ENCODE measurements around the gene PRODH2. TPM values are rescaled to one million over a fixed set of nuclear protein-coding genes. Genes with fewer than 3 reads are reported as not detected.

The PRODH2 gene
- total RNA-seq, 1 donor: not detected

DNA sequence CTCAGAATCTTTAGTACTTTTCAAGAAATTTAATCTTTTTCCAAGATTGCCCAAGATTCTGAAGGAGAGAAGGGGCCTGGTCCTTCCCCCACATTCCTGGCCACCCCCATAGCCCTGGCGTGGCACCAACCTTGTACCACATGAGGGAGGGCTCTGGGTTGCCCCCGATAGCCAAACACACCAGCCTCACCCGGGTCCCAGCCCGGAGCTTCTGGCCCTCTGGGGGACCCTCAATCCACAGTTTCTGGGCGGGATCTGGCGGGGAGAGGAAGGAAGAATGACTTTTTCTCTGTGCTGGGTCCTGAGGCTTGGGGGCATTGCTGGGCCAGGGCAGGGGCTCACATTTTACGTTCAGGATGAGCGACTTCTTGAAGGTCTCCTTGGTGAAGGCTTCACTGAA is 35.3 kb upstream of the PRODH2 start:
- H3K4me3 ChIP-seq (ENCODE audit: low read depth, low read length): no peak overlapping the region
- TF ChIP-seq, protein P1, sequence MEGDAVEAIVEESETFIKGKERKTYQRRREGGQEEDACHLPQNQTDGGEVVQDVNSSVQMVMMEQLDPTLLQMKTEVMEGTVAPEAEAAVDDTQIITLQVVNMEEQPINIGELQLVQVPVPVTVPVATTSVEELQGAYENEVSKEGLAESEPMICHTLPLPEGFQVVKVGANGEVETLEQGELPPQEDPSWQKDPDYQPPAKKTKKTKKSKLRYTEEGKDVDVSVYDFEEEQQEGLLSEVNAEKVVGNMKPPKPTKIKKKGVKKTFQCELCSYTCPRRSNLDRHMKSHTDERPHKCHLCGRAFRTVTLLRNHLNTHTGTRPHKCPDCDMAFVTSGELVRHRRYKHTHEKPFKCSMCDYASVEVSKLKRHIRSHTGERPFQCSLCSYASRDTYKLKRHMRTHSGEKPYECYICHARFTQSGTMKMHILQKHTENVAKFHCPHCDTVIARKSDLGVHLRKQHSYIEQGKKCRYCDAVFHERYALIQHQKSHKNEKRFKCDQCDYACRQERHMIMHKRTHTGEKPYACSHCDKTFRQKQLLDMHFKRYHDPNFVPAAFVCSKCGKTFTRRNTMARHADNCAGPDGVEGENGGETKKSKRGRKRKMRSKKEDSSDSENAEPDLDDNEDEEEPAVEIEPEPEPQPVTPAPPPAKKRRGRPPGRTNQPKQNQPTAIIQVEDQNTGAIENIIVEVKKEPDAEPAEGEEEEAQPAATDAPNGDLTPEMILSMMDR (IDR thresholded peaks at IDR 0.05; ENCODE audit: insufficient read depth, low read depth, low read length): no peak
- DNase-seq (ENCODE audit: low read depth): no peak

DNA sequence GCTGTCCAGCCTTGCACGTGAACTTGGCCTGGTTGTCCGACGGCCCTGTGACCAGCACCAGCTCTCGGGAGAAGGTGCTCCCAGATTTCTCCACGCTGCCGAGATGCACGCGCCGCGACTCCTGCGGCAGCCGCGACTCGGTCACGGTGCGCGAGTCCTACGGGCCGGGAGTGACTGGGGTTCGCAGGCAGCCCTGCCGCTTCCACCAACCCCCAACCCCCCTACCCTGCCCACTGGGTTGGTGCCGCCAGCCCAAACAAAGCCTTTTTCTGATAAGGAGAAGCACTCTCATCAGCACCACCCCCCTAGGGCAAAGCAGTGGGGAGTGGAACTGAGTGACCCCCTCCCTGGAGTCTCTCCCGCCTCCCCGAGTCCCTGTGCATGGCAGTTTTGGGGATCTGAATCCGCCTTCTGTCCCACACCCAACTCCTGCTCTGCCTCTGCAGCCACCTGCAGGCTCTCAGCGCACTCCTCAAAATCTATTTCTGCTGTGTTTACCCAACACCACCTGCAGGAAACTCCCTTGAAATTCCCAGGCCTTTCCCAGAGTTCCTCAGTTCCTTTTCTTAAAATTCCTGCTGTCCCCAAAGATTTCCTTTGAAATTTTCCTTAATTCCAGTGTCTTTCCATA is 33.5 kb upstream of the PRODH2 start:
- DNase-seq (ENCODE audit: low read depth): no peak
- TF ChIP-seq, protein P1 (IDR thresholded peaks at IDR 0.05; ENCODE audit: insufficient read depth, low read depth, low read length): no peak
- H3K4me3 ChIP-seq (ENCODE audit: low read depth, low read length): no peak overlapping the region

DNA sequence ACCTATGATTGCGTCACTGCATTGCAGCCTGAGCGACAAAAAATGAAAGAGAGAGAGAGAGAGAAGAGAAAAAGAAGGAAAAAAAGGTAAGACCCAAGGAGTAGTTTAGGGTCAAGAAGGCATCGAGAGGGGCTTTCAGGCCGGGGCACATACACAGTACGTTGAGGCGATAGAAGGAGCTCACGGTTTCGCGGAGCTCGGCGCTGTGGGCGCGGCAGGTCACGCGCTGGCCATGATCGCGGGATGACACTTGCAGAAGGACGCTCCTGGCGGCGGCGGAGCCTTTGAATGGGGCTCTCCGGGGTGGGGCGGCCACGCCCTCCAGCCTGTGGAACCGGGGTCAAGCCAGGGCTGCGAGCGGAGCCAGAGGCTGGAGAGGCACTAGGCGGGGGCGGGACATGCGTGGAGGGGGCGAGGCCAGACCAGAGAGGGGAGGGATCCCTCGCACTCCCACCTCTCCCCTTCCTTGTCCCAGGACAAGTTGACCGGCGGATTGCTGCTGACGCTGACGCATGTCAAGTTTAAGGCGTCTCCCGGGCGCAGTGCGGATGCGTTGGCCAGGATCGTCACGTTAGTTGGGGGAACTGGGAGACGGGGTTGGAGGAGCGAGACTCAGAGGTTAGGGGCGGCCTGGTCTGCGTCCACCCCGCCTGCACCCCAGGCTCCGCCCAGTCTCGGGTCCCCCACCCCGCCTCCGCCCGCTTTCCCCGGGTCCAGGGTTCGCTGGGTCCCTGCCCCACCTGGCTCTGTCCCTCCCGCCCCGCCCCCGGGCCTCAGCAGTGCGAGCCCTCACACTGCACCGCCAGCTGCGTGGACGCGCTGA is 32.8 kb upstream of the PRODH2 start:
- DNase-seq (ENCODE audit: low read depth): no peak

DNA sequence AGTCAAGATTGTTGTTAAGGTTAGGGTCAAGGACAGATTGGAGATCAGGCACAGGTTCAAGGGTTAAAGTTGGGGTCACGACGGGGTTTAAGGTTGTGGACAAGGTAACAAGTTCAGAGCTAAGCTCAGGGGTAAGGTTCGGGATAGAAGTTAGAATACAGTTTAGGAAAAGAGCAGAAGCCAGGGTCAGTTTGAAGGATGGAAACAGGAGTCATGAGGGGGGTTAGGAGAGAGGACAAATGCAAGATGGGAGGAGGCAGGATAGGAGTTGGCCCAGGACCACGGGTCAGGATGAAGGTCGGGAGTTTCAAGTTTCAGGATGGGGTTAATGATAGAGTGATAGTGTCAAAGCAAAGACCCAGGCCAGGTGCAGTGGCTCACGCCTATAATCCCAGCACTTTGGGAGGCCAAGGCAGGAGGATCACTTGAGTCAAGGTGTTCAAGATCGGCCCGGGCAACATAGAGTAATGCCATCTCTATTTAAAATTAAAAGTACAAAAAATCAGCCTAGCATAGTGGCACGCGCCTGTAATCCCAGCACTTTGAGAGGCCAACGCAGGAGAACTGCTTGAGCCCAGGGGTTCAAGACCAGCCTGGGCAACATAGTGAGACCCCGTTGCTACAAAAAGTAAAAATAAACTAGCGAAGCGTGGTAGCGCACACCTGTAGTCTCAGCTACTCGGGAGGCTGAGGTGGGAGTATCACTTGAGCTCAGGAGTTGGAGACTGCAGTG is 32.0 kb upstream of the PRODH2 start:
- no peak overlapping the region for H3K4me3 ChIP-seq (ENCODE audit: low read depth, low read length)
- TF ChIP-seq, protein P1 (IDR thresholded peaks at IDR 0.05; ENCODE audit: insufficient read depth, low read depth, low read length): no peak
- no peak for DNase-seq (ENCODE audit: low read depth)

More for the DNA sequence above, 32.8 kb upstream of the PRODH2 start:
- TF ChIP-seq, protein P1 (IDR thresholded peaks at IDR 0.05; ENCODE audit: insufficient read depth, low read depth, low read length): no peak
- H3K4me3 ChIP-seq (ENCODE audit: low read depth, low read length): peak overlapping the region; percentile 40

DNA sequence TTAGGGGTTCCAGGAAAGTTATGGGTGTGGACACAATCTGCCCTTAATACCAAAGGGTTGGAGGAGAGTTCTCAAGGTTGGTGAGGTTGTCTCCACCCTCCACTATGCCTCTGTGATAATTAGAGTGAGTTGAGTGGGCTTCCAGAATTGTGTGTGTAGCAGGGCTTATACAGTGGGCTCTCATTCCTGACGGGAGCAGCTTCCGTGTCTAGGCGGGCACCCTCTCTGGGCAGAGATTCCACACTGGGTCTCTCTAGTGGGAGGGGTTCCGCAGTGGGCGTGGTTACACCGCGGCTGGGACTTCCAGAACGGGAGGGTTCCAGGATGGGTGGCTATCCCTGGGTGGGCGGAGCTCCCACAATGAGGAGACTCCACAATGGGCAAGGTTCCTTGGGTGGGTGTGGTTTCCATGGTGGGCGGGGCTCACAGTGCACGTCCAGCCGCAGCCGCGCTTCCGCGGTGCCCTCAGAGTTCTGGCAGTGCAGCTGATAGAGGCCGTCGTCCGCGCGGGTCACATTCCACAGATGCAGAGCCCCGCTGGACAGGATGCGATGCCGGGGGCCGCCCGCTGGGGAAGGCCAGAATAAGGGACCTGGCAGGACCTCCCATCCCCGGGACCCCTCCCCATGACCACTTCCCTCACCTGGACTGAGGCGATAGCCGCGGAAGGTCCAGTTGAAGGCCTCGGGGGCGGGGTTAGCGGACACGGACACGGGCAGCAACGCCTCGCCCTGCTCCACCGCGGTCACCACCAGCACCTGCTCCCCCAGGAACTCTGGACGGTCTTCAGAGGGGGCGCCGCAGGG is 31.2 kb upstream of the PRODH2 start:
- TF ChIP-seq, protein P1 (IDR thresholded peaks at IDR 0.05; ENCODE audit: insufficient read depth, low read depth, low read length): no peak
- DNase-seq (ENCODE audit: low read depth): no peak
- H3K4me3 ChIP-seq (ENCODE audit: low read depth, low read length): no peak overlapping the region

DNA sequence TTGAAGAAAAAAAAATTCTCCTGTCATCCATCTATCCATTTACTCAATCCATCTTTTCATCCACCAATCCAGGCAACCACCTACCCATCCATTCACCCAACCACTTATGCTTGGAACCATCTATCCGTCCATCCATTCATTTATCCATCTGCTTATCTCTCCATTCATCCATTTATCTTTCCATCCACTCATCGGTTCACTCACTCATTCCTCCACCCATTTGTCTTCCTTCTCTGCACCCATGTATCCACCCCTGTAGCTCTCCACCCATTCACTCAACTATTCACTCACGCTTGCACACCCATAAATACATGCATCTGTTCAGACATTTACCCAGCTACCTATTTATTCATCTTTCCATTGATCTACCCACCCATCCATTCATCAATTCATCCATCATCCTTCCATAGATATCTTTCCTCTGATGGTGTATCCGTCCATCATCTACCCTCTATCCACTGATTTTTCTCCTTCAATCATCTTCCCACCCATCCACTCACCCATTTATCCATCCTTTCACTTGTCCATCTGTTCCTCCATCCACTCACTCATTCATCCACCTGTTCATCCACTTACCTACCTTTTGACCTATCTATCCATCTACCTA is 30.1 kb upstream of the PRODH2 start:
- no peak for DNase-seq (ENCODE audit: low read depth)
- TF ChIP-seq, protein P1 (IDR thresholded peaks at IDR 0.05; ENCODE audit: insufficient read depth, low read depth, low read length): no peak

More for the DNA sequence above, 30.1 kb upstream of the PRODH2 start:
- H3K4me3 ChIP-seq (ENCODE audit: low read depth, low read length): no peak overlapping the region

Data from fibroblast of villous mesenchyme (primary cell).